Heart left ventricle (tissue), 13 donors: ENCODE data around the gene TMEFF1.

Experiments
- CTCF ChIP-seq, 12 donors: fragments of 200-600 bp; sonication (generic) in 4 of 12; IDR thresholded peaks; one replicate each; pipeline versions ENCODE4 v1.5.0 to v1.8.0; 2018 to 2022; ENCODE audit warnings: antibody characterized with exemption in 12 of 12, mild to moderate bottlenecking in 5 of 12
- POLR2A ChIP-seq, 2 donors: fragments of 450-650 bp; IDR thresholded peaks; one replicate each; pipeline ENCODE4 v1.6.1; 2017; ENCODE audit warnings: antibody characterized with exemption in 2 of 2, mild to moderate bottlenecking in 2 of 2, moderate library complexity in 2 of 2
- donor health status: ischemic (EF 13 %, LVEDD 7.1; RV severe dilation, severe dysfunction).
- donor health status: DM: no; HTN: yes; CAD: no.
- donor health status: DM: no; HTN: no; CAD: no.
- donor health status: ischemic (EF 25% LVEDD 6.9; RV normal size, moderate dysfunction).
- donor health status: ischemic (EF 25% LVEDD 5.7; RV mildly dilated, moderate dysfunction).
- donor health status: ischemic (EF 35%, LVEDD 5.7; RV mildly dilated, moderate dysfunction).
- donor health status: nonischemic (EF 11% LVEDD 7.7; RV severe dilation, severe dysfunction).
- donor health status: DM: yes; HTN: yes; CAD: no.
- donor health status: PGD.
- donor health status: ischemic (EF 29% LVEDD 5.4; RV normal size, mild dysfunction).
- donor health status: nonischemic (EF 23%, LVEDD 6.1; RV moderate dilation, normal function).

GRCh38 chr9:100525563-100525962, 52.6 kb downstream of the TMEFF1 start:
- TF ChIP-seq CTCF (IDR thresholded peaks at IDR 0.05) (no peak), POLR2A (IDR thresholded peaks at IDR 0.05) (no peak)
